Activated CD8-positive, alpha-beta memory T cell treated with anti-CD3 and anti-CD28 coated beads, Interleukin-2, amount 50 U/mL, for 4 hours (primary cell): ENCODE measurements around the gene HOXA4.
A peak's percentile ranks its signal among the peaks of the same experiment; 100 is the strongest.

ENCODE experiments used
- DNase-seq: peaks from one replicate; pipeline ENCODE4 v3.0.0-alpha.2; 2020

The HOXA4 gene

DNA sequence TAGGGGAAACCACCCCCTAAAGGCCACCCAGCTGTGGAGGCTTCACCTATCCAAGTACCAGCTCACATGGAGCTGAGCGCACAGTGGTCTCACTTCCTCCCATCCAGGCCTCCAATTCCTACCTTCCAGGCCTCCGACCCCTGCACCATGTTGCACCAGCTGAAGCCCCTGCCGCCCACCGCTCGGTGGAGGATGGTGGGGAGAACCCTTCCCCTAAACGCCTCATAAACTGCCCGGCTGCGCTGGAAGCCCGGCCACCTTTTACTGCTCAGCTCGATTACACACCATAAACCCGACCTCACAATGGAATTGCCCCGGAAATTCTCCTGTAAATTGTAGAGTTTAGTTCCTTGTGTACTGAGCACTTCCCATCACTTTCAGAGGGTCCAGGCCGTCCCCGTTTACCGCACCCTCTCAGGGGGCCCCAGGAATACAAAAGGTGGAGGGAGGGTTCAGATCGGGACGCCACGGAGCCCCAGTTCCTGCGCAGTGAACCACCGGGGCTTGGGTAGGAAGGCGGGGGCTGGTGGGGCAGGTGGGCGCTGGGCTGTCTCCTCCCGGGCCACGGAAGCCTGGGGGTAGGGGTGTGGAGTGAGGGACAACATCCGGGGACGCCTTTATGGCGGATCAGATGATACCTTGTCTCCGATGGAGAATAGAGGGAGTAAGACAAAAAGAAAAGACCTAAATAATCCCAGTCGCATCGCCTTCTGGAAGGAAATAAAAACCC is 27.3 kb upstream of the HOXA4 start:
- DNase-seq: no peak

GRCh38 chr7:27156916-27157701 is 26.6 kb upstream of the HOXA4 start:
- no peak for DNase-seq

DNA sequence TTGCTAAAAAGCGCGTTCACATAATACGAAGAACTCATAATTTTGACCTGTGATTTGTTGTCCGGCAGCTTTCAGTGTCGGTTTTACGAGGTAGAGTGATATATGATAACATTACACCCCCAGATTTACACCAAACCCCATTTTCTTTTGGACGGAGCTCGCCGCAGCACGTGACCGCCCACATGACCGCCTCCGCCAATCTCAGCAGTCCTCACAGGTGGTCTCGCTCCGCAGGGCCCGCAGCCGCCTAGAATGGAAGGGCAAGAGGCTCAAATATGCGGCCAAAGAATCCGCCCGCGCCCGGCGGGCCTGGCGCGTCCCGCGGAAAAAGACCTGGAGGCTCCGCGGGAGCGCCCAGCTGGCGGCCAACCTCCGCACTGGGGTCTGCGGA is 25.9 kb upstream of the HOXA4 start, which contains the start of gene HOXA7:
Gene HOXA7, minus strand, starts transcription at position 168 of the 391 bp plus-strand sequence. Its CDS starts 130 bp downstream, at position 38.
- DNase-seq: no peak

DNA sequence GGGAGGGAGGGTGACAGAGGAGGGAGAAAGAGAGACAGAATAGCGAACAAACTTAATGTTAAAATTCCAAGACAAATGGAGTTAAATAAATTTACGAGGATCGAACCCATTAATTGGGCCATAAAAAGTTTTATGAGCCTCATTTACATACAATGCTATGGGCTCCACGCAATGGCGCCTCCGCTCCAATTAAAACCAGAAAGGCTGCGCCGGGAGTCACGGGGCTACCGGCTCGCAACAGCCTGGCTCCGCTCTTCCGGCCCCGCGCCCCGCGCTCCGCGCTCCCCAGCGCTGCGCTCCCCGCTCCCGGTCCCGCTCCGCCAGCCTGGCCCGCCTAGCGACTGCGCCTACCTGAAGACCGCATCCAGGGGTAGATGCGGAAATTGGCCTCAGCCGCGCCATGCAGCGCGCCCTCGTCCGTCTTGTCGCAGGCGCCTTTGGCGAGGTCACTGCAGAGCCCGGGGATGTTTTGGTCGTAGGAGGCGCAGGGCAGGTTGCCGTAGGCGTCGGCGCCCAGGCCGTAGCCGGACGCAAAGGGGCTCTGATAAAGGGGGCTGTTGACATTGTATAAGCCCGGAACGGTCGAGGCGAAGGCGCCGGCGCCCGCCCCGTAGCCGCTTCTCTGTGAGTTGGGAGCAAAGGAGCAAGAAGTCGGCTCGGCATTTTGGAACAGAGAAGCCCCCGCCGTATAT is 25.4 kb upstream of the HOXA4 start:
- DNase-seq: peak; percentile 19

- DNase-seq: peak; percentile 57
Measured at GRCh38 chr7:27154901-27155815, 24.6 kb upstream of the HOXA4 start.

- no peak for DNase-seq
Measured at GRCh38 chr7:27154369-27154768, 23.8 kb upstream of the HOXA4 start.

DNA sequence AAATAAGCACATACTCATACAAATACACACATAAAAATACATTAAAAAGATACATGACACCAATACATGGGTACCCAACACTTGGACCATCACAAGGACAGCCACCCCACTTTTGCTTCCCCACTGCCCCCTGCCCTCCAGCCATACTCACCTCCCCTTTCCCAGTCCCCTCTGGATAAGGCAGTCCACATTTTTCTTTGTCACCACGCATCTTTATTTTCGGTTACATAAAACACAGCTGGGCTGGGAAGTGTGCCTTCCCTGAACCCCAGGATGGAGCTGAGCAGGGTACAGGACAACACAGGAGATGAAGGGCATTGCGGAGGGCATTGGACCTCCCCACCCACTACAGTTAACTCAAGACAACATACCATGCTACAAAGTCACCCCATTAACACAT is 23.0 kb upstream of the HOXA4 start:
- no peak for DNase-seq

GRCh38 chr7:27152816-27153442 is 22.4 kb upstream of the HOXA4 start:
- no peak for DNase-seq

DNA sequence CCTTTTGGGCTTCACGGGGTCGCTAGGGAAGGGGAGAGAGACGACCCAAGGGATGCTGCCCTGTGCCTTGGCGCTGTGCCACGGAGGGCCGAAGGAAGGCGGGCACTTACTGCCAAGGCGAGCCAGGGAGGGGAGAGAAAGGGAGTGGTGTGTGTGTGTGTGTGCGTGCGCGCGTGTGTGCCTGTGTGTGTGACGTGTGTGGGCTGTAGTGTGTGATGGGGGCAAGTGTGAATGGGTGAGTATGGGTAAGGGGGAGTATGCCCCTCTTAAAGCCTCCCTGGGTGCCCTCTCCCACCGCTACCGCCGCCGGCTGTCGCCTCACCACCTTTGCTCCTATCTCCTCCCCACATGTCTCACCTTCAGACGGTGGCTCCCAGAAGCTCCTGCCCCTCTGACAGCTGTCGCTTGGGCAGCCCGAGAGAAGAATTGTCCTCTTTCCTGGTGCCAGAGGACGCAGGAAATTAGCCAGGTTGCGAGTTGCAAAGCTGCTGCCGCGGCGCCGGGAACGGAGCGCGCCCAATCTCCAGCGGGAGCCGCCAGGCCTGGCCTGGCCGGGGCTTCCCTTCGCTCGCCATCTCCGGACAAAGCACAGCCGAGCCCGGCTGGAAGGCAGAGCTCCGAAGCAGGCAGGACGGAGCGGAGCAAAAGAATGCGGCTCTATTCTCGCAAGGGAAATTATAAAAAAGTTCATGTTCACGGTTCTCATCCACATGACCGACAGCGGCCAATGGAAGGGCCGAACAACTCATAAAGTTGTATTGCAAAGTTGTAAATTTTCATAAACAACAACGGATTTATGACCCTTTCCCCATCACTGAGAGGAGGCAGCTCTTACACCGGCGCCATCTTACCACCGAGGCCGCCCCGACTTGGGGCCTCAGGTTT is 21.6 kb upstream of the HOXA4 start, which contains the start of gene HOXA3:
Gene HOXA3, minus strand, starts transcription at position 653 of the 885 bp plus-strand sequence. CDS start 41,943 bp downstream, outside the sequence.
- no peak for DNase-seq

GRCh38 chr7:27151341-27151930 is 20.9 kb upstream of the HOXA4 start:
- no peak for DNase-seq

- DNase-seq: peak; percentile 67
Measured at GRCh38 chr7:27150568-27151340, 20.2 kb upstream of the HOXA4 start.

DNA sequence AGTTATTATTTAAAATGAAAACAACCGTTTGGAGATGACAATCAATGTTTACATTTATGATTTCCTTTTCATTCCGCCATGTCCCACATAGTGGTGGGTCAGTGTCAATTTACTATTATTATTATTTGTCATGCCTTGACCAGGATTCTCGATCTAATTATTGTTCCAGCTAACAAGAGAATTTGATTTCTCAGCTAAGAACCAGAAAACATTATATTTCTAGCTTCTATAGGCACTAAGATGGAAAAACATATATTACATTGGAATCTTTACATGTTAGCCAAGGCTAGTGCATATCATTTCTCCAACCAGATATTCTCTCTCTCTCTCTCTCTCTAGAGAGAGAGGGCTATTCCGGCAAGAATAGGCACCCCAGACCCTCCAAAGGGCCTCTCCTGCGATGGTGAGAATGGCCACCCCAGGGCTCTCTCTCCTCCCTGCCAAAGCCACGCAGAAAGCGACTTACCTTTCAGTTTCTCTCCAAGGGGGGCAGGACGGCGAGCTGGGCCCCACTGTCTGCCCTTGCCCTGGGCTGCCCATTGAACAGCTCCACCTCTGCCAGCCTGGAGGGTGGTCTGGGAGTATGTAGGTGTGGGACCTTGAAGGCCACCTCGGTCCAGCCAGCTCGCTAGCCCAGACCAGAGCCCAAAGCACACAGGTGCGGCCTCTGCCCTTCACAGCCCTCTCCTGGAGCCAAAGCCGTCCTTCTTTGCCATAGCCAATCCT is 19.4 kb upstream of the HOXA4 start:
- no peak for DNase-seq

- no peak for DNase-seq
Measured at GRCh38 chr7:27148756-27149641, 18.4 kb upstream of the HOXA4 start.

DNA sequence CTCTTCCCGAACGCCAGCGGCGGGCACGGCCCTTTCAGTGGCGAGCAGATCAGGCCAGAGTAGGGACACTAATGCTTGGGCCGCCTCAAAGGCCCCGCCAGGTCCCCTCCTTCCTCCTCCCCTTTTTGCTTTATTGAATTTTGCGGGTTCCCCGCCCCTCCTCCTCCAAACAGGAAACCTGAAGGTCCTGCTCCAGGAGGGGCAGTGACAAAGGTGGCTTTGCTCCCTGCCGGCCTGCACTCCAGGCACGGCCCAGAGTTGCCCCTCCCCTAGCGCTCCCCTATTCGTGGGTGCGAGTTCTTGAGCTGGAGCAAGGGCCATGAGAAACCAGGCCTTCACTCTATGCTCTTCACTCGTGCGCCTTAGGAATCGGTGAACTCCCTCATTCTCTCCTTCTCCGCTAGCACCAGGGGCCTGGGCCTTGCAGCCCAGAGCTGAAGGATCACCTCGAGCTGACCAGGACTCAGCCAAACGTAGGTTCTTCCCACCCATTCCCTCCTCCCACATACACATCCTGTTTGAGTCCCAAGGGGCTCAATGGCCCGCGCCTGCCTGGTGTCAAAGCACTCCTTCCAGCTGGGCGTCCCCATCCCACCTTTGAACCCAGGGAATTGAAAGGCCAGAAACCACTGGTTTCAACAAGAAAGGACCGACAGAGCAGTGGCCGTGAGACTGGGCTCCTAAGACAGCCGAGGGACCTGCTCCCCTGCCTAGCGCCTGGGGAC is 17.6 kb upstream of the HOXA4 start:
- DNase-seq: no peak

- no peak for DNase-seq
Measured at GRCh38 chr7:27147199-27148030, 16.9 kb upstream of the HOXA4 start, which contains the start of gene HOXA6. TSS of gene HOXA6 (minus strand) at chr7:27147774. CDS start at chr7:27147749, 25 bp downstream.
